GM12878 (cell line): ENCODE measurements around the gene PRPF18. TPM values are rescaled to one million over a fixed set of nuclear protein-coding genes. Genes with fewer than 3 reads are reported as not detected.

ENCODE experiments used
- ATAC-seq: fragments of 200-7000 bp; cut with Tn5 transposase; 3 replicates; pipeline ENCODE4 v1.9.1; 2020; ENCODE audit warnings: mild to moderate bottlenecking, moderate library complexity
- BruUV-seq: library from RNA; stranded (reverse); fragments of 400-500 nt; replicated peaks from 2 replicates; lab custom pipeline; 2021; lab: Mats Ljungman, UMichigan
- CTCF ChIA-PET: fragments of 300-600 bp; sonication (Branson Sonifier 250); formaldehyde crosslinking; extraction: SDS; loops from one replicate; lab custom pipeline; 2021; ENCODE audit warnings: inconsistent platforms; lab: Yijun Ruan, JAX
- POLR2A ChIA-PET: fragments of 350-600 bp; formaldehyde crosslinking; extraction: SDS; loops from one replicate; lab custom pipeline; 2021; ENCODE audit warnings: inconsistent platforms; lab: Charles Lee
- RAD21 ChIA-PET: fragments of 300-600 bp; sonication (Branson Sonifier 250); formaldehyde crosslinking; loops from one replicate; lab custom pipeline; 2023; ENCODE audit warnings: antibody characterized with exemption; ENCODE audit not compliant: unreplicated experiment; lab: Charles Lee
- SMC1A ChIA-PET: fragments of 300-600 bp; sonication (Branson Sonifier 250); formaldehyde crosslinking; loops from one replicate; lab custom pipeline; 2023; ENCODE audit not compliant: unreplicated experiment, uncharacterized antibody; lab: Charles Lee
- DNase-seq: peaks from one replicate; pipeline ENCODE4 v3.0.0-alpha.2; 2011; ENCODE audit warnings: low read depth, low spot score
- FAIRE-seq: peaks from 3 replicates; lab custom pipeline; 2011; peaks lifted over from hg19 to GRCh38; lab: Jason Lieb, UNC
- H2AFZ ChIP-seq: 2 replicates; pipeline ENCODE4 v1.6.0; 2011; ENCODE audit warnings: low read depth, low read length, control low read depth; ENCODE audit not compliant: control insufficient read depth
- H3K27ac ChIP-seq: 2 replicates; pipeline ENCODE4 v1.5.1; 2011; ENCODE audit warnings: control low read depth; ENCODE audit not compliant: control insufficient read depth, insufficient read depth
- H3K27me3 ChIP-seq, 2 experiments: replicated peaks in 1 of 2; 2 replicates each; pipeline versions ENCODE4 v1.6.0 to v1.6.1; 2011; ENCODE audit warnings: low read length in 1 of 2; ENCODE audit not compliant: control insufficient read depth in 2 of 2, insufficient read depth in 2 of 2
- H3K36me3 ChIP-seq, 2 experiments: 2 replicates each; pipeline ENCODE4 v1.5.1; 2011; ENCODE audit warnings: low read length in 1 of 2; ENCODE audit not compliant: control insufficient read depth in 2 of 2, insufficient read depth in 2 of 2
- H3K4me1 ChIP-seq: 2 replicates; pipeline ENCODE4 v1.6.1; 2011; ENCODE audit warnings: mild to moderate bottlenecking, low read length, moderate library complexity, mixed read lengths; ENCODE audit not compliant: control insufficient read depth, insufficient read depth
- H3K4me2 ChIP-seq: 2 replicates; pipeline ENCODE4 v1.6.0; 2011; ENCODE audit warnings: control low read depth; ENCODE audit not compliant: control insufficient read depth, insufficient read depth
- H3K4me3 ChIP-seq: fragments of 200-600 bp; sonication (generic); 2 replicates; pipeline ENCODE4 v1.5.1; 2016
- H3K79me2 ChIP-seq: 2 replicates; pipeline ENCODE4 v1.6.0; 2011; ENCODE audit warnings: low read length; ENCODE audit not compliant: control insufficient read depth, insufficient read depth
- H3K9ac ChIP-seq: 2 replicates; pipeline ENCODE4 v1.8.0; 2011; ENCODE audit warnings: low read length, control low read depth, mixed read lengths; ENCODE audit not compliant: control insufficient read depth, insufficient read depth
- H3K9me3 ChIP-seq: replicated peaks from 3 replicates; pipeline ENCODE4 v1.5.1; 2011; ENCODE audit warnings: mild to moderate bottlenecking, low read length; ENCODE audit not compliant: control insufficient read depth, insufficient read depth
- H4K20me1 ChIP-seq: 2 replicates; pipeline ENCODE4 v1.6.0; 2011; ENCODE audit not compliant: control insufficient read depth, insufficient read depth
- BACH1 ChIP-seq: fragments of 450-650 bp; IDR thresholded peaks from 2 replicates; pipeline ENCODE4 v1.6.1; 2017; ENCODE audit warnings: mild to moderate bottlenecking, borderline replicate concordance
- BMI1 ChIP-seq: fragments of 450-650 bp; IDR thresholded peaks from 2 replicates; pipeline ENCODE4 v1.6.1; 2016; ENCODE audit warnings: mild to moderate bottlenecking, moderate library complexity, borderline replicate concordance
- CEBPZ ChIP-seq: fragments of 150-350 bp; IDR thresholded peaks from 2 replicates; pipeline ENCODE4 v1.6.1; 2016; ENCODE audit warnings: low read depth, low read length
- E2F4 ChIP-seq: IDR thresholded peaks from 2 replicates; pipeline ENCODE4 v1.6.1; 2012; ENCODE audit warnings: low read depth, low read length, improper control_type of control experiment
- ESRRA ChIP-seq: IDR thresholded peaks from 2 replicates; pipeline ENCODE4 v1.6.1; 2012; ENCODE audit warnings: mild to moderate bottlenecking, low read length, improper control_type of control experiment
- IRF4 ChIP-seq: IDR thresholded peaks from 2 replicates; pipeline ENCODE4 v1.6.1; 2011; ENCODE audit warnings: low read depth, low read length
- NFXL1 ChIP-seq: fragments of 450-650 bp; IDR thresholded peaks from 2 replicates; pipeline ENCODE4 v1.6.1; 2017; ENCODE audit warnings: antibody characterized with exemption, mild to moderate bottlenecking, borderline replicate concordance
- POLR2AphosphoS5 ChIP-seq: IDR thresholded peaks from 2 replicates; pipeline ENCODE4 v1.6.1; 2011; ENCODE audit warnings: mild to moderate bottlenecking, low read length, inconsistent platforms
- RBBP5 ChIP-seq: fragments of 200-600 bp; sonication (generic); conservative IDR thresholded peaks from 2 replicates; pipeline ENCODE4 v1.6.1; 2016
- SKIL ChIP-seq: fragments of 450-650 bp; IDR thresholded peaks from 2 replicates; pipeline ENCODE4 v1.6.1; 2017; ENCODE audit warnings: mild to moderate bottlenecking, low read depth, inconsistent platforms; ENCODE audit not compliant: poor library complexity, severe bottlenecking
- SP1 ChIP-seq: IDR thresholded peaks from one replicate; pipeline ENCODE4 v1.6.1; 2011; ENCODE audit warnings: low read depth, low read length
- SREBF2 ChIP-seq: IDR thresholded peaks from 2 replicates; pipeline ENCODE4 v1.6.1; 2012; ENCODE audit warnings: mild to moderate bottlenecking, low read length
- WRNIP1 ChIP-seq: IDR thresholded peaks from 2 replicates; pipeline ENCODE4 v1.6.1; 2011; ENCODE audit warnings: low read depth, low read length, improper control_type of control experiment, borderline replicate concordance
- ZNF217 ChIP-seq: fragments of 450-650 bp; IDR thresholded peaks from 2 replicates; pipeline ENCODE4 v1.6.1; 2017; ENCODE audit warnings: antibody characterized with exemption, mild to moderate bottlenecking
- ZNF592 ChIP-seq: fragments of 450-650 bp; IDR thresholded peaks from 2 replicates; pipeline ENCODE4 v1.6.1; 2017; ENCODE audit warnings: mild to moderate bottlenecking, moderate library complexity
- WGBS: methylation state at CpG from one replicate; pipeline ENCODE4 v1.1.6; 2016; ENCODE audit warnings: low lambda C conversion rate; ENCODE audit not compliant: insufficient replicate concordance, insufficient coverage; ENCODE audit errors: missing lambda C conversion rate; 5-methylcytosine and 5-hydroxymethylcytosine counted together
- in situ Hi-C: fragments of 300-500 bp; cut with MboI; formaldehyde crosslinking; loops from 9 replicates; pipeline ENCODE4 v1.14.3; 2018; ENCODE audit warnings: mixed read lengths
- intact Hi-C: fragments of 100-400 bp; cut with micrococcal nuclease; formaldehyde crosslinking; loops from one replicate; pipeline ENCODE4 v1.14.2; 2022; ENCODE audit not compliant: unreplicated experiment
- polyA plus RNA-seq, 11 experiments: library from polyadenylated mRNA; depleted of rRNA in 4 of 11; unstranded in 6 of 11; stranded (reverse) in 5 of 11; fragments of >200 nt; fragmentation: Nextera tagmentation in 4 of 11; fragmentation: Illumina TruSeq in 1 of 11; extraction: Ambion mirVana in 4 of 11; extraction: Trizol in 1 of 11; gene quantifications; 1 replicate in 1 of 11; 2 replicates in 10 of 11; pipeline versions ENCODE4 v1.2.1 to v1.2.3, GENCODE V29; 2011 to 2016; ENCODE audit warnings: inconsistent platforms in 2 of 11, missing spikeins in 2 of 11, low read depth in 1 of 11
- total RNA-seq, 4 experiments: library from RNA; depleted of rRNA in 3 of 4; stranded (reverse); fragments of >200 nt in 3 of 4; fragmentation: Illumina TruSeq in 1 of 4; extraction: Trizol in 1 of 4; gene quantifications; 2 replicates each; pipeline versions ENCODE4 v1.2.1 to v1.2.3, GENCODE V29; 2013 to 2021

PRPF18 gene
- total and polyA plus RNA-seq, 10 of the 15 experiments (the other 5 are each of a cell fraction or from before 2014, with no cell fraction given) = 15.6 to 35.8 (median 28.8) TPM

GRCh38 chr10:13652860-13653259, 66.1 kb downstream of the PRPF18 start:
- in situ Hi-C loops (no loop called here), intact Hi-C loops (no loop called here)
- Histone ChIP-seq H3K4me1 (no peaks in the 10 kb centered on the region), H4K20me1 (no peaks in the 10 kb centered on the region), H3K27me3 (no peaks in the 10 kb centered on the region), H3K9ac (no peak overlapping the region), H3K4me2 (no peak overlapping the region), H3K9me3 (no peaks in the 10 kb centered on the region), H3K79me2 (no peaks in the 10 kb centered on the region), H2AFZ (no peak overlapping the region), H3K27ac (no peak overlapping the region), H3K36me3 (peaks cover 20 to 47% of the 10 kb centered on the region in 2 experiments), H3K4me3 (no peak overlapping the region)
- no TSS peak for BruUV-seq
- 79% methylated on average over 6 of the region's 6 CpGs for whole genome bisulfite sequencing
- ChIA-PET SMC1A (interaction anchor here (0.8 to 1.3 kb wide), 3 partner anchors 9 to 60 kb away, joined by 3 to 5 read pairs (median 3); no protein-coding TSS in a partner anchor), CTCF (interaction anchor here (0.6 kb wide), 1 partner anchor 64 kb away, joined by 4 read pairs; no protein-coding TSS in a partner anchor), POLR2A (no interaction called here), RAD21 (no interaction called here)
- ATAC-seq (no peak), DNase-seq (no peak), FAIRE-seq (no peak)
- TF ChIP-seq RBBP5 (no peak), BMI1 (no peak), NFXL1 (no peak), WRNIP1 (no peak), SP1 (no peak), IRF4 (no peak), BACH1 (no peak), ZNF217 (no peak), SKIL (no peak), ESRRA (no peak), ZNF592 (no peak), POLR2AphosphoS5 (no peak), E2F4 (no peak), CEBPZ (no peak), SREBF2 (no peak)
